Stomach (tissue), 9 donors: ENCODE data around the gene SSBP4. TPM values are rescaled to one million over a fixed set of nuclear protein-coding genes. Genes with fewer than 3 reads are reported as not detected.

Source experiments
- DNase-seq, 2 donors: peaks; one replicate each; pipeline versions ENCODE4 v3.0.0 to v3.0.0-alpha.2; 2013 to 2019
- H3K27ac ChIP-seq, 5 donors: fragments of 200-600 bp in 4 of 5; sonication (generic) in 4 of 5; one replicate each; pipeline ENCODE4 v1.5.1; 2013 to 2019; ENCODE audit warnings: mild to moderate bottlenecking in 1 of 5, moderate library complexity in 1 of 5
- H3K27me3 ChIP-seq, 3 donors: fragments of 200-600 bp; sonication (generic); one replicate each; pipeline ENCODE4 v1.5.1; 2017 to 2019; ENCODE audit warnings: mixed run types in 1 of 3
- H3K36me3 ChIP-seq, 4 donors: fragments of 200-600 bp; sonication (generic); 1 replicate in 3 of 4; 2 replicates in 1 of 4; pipeline ENCODE4 v1.5.1; 2016 to 2019
- H3K4me1 ChIP-seq, 4 donors: fragments of 200-600 bp; sonication (generic); one replicate each; pipeline ENCODE4 v1.5.1; 2016 to 2019
- H3K4me3 ChIP-seq, 4 donors: fragments of 200-600 bp; sonication (generic) in 3 of 4; one replicate each; pipeline ENCODE4 v1.5.1; 2016 to 2019; ENCODE audit warnings: mild to moderate bottlenecking in 1 of 4
- H3K9me3 ChIP-seq, 4 donors: fragments of 200-600 bp; sonication (generic); one replicate each; pipeline ENCODE4 v1.5.1; 2016 to 2019
- CTCF ChIP-seq, 7 experiments: fragments of 450-650 bp in 4 of 7; fragments of 200-600 bp in 3 of 7; sonication (generic) in 3 of 7; IDR thresholded peaks; one replicate each; pipeline ENCODE4 v1.5.1; 2016 to 2019; ENCODE audit warnings: antibody characterized with exemption in 7 of 7, control low read depth in 2 of 7, mild to moderate bottlenecking in 1 of 7
- EP300 ChIP-seq: sonication (generic); formaldehyde crosslinking; IDR thresholded peaks from one replicate; pipeline ENCODE4 v1.6.1; 2017; ENCODE audit warnings: antibody characterized with exemption
- POLR2A ChIP-seq, 4 donors: fragments of 450-650 bp; IDR thresholded peaks; one replicate each; pipeline ENCODE4 v1.6.1; 2016; ENCODE audit warnings: antibody characterized with exemption in 4 of 4, control low read depth in 2 of 4, mild to moderate bottlenecking in 1 of 4, moderate library complexity in 1 of 4
- POLR2AphosphoS5 ChIP-seq, 3 donors: sonication (generic); formaldehyde crosslinking; IDR thresholded peaks; one replicate each; pipeline ENCODE4 v1.6.1; 2016; ENCODE audit warnings: antibody characterized with exemption in 3 of 3
- WGBS, 5 donors: extraction: QIAGEN DNeasy Blood & Tissue Kit in 3 of 5; methylation state at CpG; one replicate each; pipeline versions ENCODE4 v1.1.5 to v1.1.7; 2013 to 2018; 5-methylcytosine and 5-hydroxymethylcytosine counted together
- intact Hi-C: fragments of 100-400 bp; cut with DNase I; formaldehyde crosslinking; loops from one replicate; pipeline ENCODE4 v1.15.1; 2023; ENCODE audit warnings: low total_unique reads
- polyA plus RNA-seq, 3 donors: library from polyadenylated mRNA; stranded (reverse); fragments of 200-250 nt; gene quantifications; one replicate each; pipeline ENCODE4 v1.2.3, GENCODE V29; 2013
- total RNA-seq, 5 donors: library from RNA; depleted of rRNA; stranded (reverse); fragments of >200 nt; gene quantifications; one replicate each; pipeline versions ENCODE4 v1.1.0 to v1.2.3, GENCODE V29; 2014 to 2016
- donor health status: healthy with polysubstance abuse.
- donor health status: Bipolar disorder and iron deficiency.
- donor health status: healthy.

Gene SSBP4
- total and polyA plus RNA-seq, 8 donors: 22.8 to 253 (median 49.2) TPM

- intact Hi-C loops: no loop called here
- WGBS, 5 donors: 67 to 81% (median 78%) methylated on average over 22 to 23 of the region's 23 CpGs
Observed at GRCh38 chr19:18440936-18441803, 22.0 kb downstream of the SSBP4 start.

DNA sequence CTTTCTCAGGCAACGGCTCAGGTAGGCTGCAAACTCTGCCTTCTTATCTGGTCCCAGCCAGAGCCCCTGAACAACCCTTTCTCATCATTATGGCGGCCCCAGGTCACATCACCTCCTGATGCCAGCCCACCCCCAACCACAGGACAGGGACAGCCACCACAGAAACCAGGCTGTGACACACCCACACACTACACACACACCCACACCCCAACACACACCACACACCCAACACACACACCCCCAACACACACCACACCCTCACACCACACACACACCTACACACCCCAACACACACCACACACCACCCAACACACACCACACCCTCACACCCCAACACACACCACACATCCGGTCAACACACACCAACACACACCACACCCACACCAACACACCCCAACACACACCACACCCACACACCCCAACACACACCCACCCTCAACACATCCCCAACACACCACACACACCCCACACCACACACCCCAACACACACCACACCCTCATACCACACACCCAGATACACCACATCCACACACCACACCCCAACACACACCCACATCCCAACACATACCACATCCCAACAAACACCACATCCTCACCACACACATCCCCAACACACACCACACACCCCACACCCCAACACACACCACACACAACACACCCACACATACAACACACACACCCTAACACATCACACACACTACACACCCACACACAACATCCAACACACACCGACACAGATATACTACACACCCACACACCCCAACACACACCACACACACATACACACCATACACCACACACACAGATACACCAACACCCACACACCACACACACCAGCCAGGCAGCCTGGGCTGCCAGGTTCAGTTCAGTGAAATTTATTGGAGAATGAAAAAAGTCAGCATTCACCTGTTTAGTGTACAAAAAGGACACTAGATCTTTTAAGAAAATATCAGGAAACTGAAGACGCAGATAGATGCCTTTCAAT is 22.9 kb downstream of the SSBP4 start:
- Histone ChIP-seq H3K27me3 (peaks cover 0 to 17% (median 0%) of the 10 kb centered on the region in 3 donors), H3K36me3 (peaks cover 34 to 47% (median 44%) of the 10 kb centered on the region in 4 donors), H3K9me3 (no peaks in the 10 kb centered on the region), H3K4me3 (no peak overlapping the region), H3K4me1 (peaks cover 25 to 32% (median 29%) of the 10 kb centered on the region in 4 donors), H3K27ac (no peak overlapping the region)
- intact Hi-C loops: no loop called here
- DNase-seq: no peak
- 63 to 74% (median 69%) methylated on average over 5 of the region's 5 CpGs for WGBS, 5 donors
- TF ChIP-seq CTCF (IDR thresholded peaks at IDR 0.05) (no peak), POLR2AphosphoS5 (IDR thresholded peaks at IDR 0.05) (no peak), POLR2A (IDR thresholded peaks at IDR 0.05) (no peak), EP300 (no peak)

More at GRCh38 chr19:18440936-18441803, 22.0 kb downstream of the SSBP4 start:
- H3K4me3 ChIP-seq: no peak overlapping the region
- no peaks in the 10 kb centered on the region for H3K9me3 ChIP-seq
- DNase-seq: no peak
- no peak overlapping the region for H3K27ac ChIP-seq
- TF ChIP-seq POLR2AphosphoS5 (IDR thresholded peaks at IDR 0.05) (no peak), CTCF (IDR thresholded peaks at IDR 0.05) (no peak), EP300 (no peak), POLR2A (IDR thresholded peaks at IDR 0.05) (no peak)
- H3K36me3 ChIP-seq: peaks cover 27 to 38% (median 35%) of the 10 kb centered on the region in 4 donors
- H3K27me3 ChIP-seq: peaks cover 0 to 24% (median 0%) of the 10 kb centered on the region in 3 donors
- peaks cover 30 to 41% (median 38%) of the 10 kb centered on the region in 4 donors for H3K4me1 ChIP-seq

- intact Hi-C loops: no loop called here
- no peak overlapping the region for H3K4me3 ChIP-seq
- no peak for DNase-seq
- H3K27ac ChIP-seq: no peak overlapping the region
- H3K27me3 ChIP-seq: peaks cover 0 to 9% (median 0%) of the 10 kb centered on the region in 3 donors
- H3K36me3 ChIP-seq: peaks cover 38 to 54% (median 52%) of the 10 kb centered on the region in 4 donors
- no peaks in the 10 kb centered on the region for H3K9me3 ChIP-seq
- peaks cover 17 to 23% (median 21%) of the 10 kb centered on the region in 4 donors for H3K4me1 ChIP-seq
- no peak for TF ChIP-seq POLR2AphosphoS5 (IDR thresholded peaks at IDR 0.05)
- no peak for TF ChIP-seq POLR2A (IDR thresholded peaks at IDR 0.05)
- no peak for TF ChIP-seq EP300
- no peak for TF ChIP-seq CTCF (IDR thresholded peaks at IDR 0.05)
- 82 to 91% (median 86%) methylated on average over 12 of the region's 12 CpGs for WGBS, 5 donors
Observed at GRCh38 chr19:18442941-18443340, 23.7 kb downstream of the SSBP4 start.

- peaks cover 12 to 18% (median 16%) of the 10 kb centered on the region in 4 donors for H3K4me1 ChIP-seq
- no peak overlapping the region for H3K4me3 ChIP-seq
- peaks cover 38 to 58% (median 56%) of the 10 kb centered on the region in 4 donors for H3K36me3 ChIP-seq
- no peaks in the 10 kb centered on the region for H3K9me3 ChIP-seq
- no peak for TF ChIP-seq POLR2AphosphoS5 (IDR thresholded peaks at IDR 0.05)
- TF ChIP-seq CTCF (IDR thresholded peaks at IDR 0.05): no peak
- intact Hi-C loops: no loop called here
- peaks cover 0 to 4% (median 0%) of the 10 kb centered on the region in 3 donors for H3K27me3 ChIP-seq
- WGBS, 5 donors: 88 to 97% (median 96%) methylated on average over 6 of the region's 6 CpGs
- H3K27ac ChIP-seq: no peak overlapping the region
- no peak for DNase-seq
Observed at GRCh38 chr19:18443406-18443805, 24.2 kb downstream of the SSBP4 start.
